Osteoblast (primary cell): ENCODE measurements around the gene MATN4. TPM values are rescaled to one million over a fixed set of nuclear protein-coding genes. Genes with fewer than 3 reads are reported as not detected.

Experiments
- DNase-seq: peaks from one replicate; pipeline ENCODE4 v3.0.0; 2011; ENCODE audit warnings: low spot score, mixed read lengths; ENCODE audit not compliant: insufficient read length; ENCODE audit errors: missing footprints
- H2AFZ ChIP-seq: 2 replicates; pipeline ENCODE4 v1.6.0; 2011; ENCODE audit warnings: mild to moderate bottlenecking, low read length
- H3K27ac ChIP-seq: 2 replicates; pipeline ENCODE4 v1.5.1; 2011; ENCODE audit warnings: mild to moderate bottlenecking, low read depth, low read length, moderate library complexity
- H3K27me3 ChIP-seq: 2 replicates; pipeline ENCODE4 v1.6.0; 2012; ENCODE audit warnings: mild to moderate bottlenecking, control low read depth, inconsistent platforms, low read length, moderate library complexity; ENCODE audit not compliant: insufficient read depth
- H3K36me3 ChIP-seq: 2 replicates; pipeline ENCODE4 v1.5.1; 2011; ENCODE audit warnings: mild to moderate bottlenecking, low read length, control low read depth, moderate library complexity; ENCODE audit not compliant: insufficient read depth
- H3K4me1 ChIP-seq: 2 replicates; pipeline ENCODE4 v1.5.1; 2011; ENCODE audit warnings: mild to moderate bottlenecking, low read length, control low read depth, moderate library complexity; ENCODE audit not compliant: insufficient read depth
- H3K4me2 ChIP-seq: 2 replicates; pipeline ENCODE4 v1.6.0; 2011; ENCODE audit warnings: mild to moderate bottlenecking, low read length; ENCODE audit not compliant: insufficient read depth
- H3K4me3 ChIP-seq: fragments of 200-600 bp; sonication (generic); 3 replicates; pipeline ENCODE4 v1.5.1; 2012; ENCODE audit warnings: mild to moderate bottlenecking, low read length, inconsistent platforms; ENCODE audit not compliant: insufficient read depth
- H3K79me2 ChIP-seq: 2 replicates; pipeline ENCODE4 v1.6.0; 2012; ENCODE audit warnings: mild to moderate bottlenecking, low read length, control low read depth, inconsistent platforms; ENCODE audit not compliant: insufficient read depth
- H3K9me3 ChIP-seq: 2 replicates; pipeline ENCODE4 v1.5.1; 2011; ENCODE audit warnings: low read depth, low read length, control low read depth
- H4K20me1 ChIP-seq: 2 replicates; pipeline ENCODE4 v1.6.0; 2012; ENCODE audit warnings: mild to moderate bottlenecking, low read length, control low read depth; ENCODE audit not compliant: insufficient read depth
- total RNA-seq: library from RNA; depleted of rRNA; stranded (reverse); fragments of >200 nt; gene quantifications from 2 replicates; pipeline ENCODE4 v1.2.3, GENCODE V29; 2012
- TF ChIP-seq, protein P1 (sequence below): IDR thresholded peaks from 2 replicates; pipeline ENCODE4 v1.5.1; 2011; ENCODE audit warnings: mild to moderate bottlenecking, low read depth, low read length, moderate library complexity; ENCODE audit errors: extremely low read depth

The MATN4 gene
- total RNA-seq, 1 donor, result under 0.01 TPM

DNA sequence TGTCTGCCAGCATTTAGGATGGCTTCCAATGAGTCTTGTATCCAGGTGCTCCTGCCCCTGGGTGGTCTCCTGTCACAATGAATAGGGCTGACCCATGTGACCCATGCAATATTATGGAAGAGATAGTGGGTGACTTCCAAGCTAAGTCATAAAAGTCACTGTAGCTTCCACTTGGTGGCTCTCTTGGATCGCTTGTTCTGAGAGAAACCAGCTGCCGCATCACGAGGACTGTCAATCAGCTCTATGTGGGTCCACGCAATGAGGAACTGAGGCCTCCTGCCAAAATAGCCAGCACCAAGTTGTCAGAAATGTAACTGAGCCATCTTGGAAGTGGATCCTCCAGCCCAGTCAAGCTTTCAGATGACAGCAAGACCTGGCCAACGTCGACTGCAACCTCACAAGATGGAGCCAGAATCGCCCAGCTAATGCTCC, 14.9 kb upstream of the MATN4 start:
- H3K79me2 ChIP-seq, result peaks cover 2% of the 10 kb centered on the region
- H3K27me3 ChIP-seq, result no peaks in the 10 kb centered on the region
- no peak overlapping the region for H3K4me2 ChIP-seq
- peaks cover 34% of the 10 kb centered on the region for H3K36me3 ChIP-seq
- TF ChIP-seq, protein P1, sequence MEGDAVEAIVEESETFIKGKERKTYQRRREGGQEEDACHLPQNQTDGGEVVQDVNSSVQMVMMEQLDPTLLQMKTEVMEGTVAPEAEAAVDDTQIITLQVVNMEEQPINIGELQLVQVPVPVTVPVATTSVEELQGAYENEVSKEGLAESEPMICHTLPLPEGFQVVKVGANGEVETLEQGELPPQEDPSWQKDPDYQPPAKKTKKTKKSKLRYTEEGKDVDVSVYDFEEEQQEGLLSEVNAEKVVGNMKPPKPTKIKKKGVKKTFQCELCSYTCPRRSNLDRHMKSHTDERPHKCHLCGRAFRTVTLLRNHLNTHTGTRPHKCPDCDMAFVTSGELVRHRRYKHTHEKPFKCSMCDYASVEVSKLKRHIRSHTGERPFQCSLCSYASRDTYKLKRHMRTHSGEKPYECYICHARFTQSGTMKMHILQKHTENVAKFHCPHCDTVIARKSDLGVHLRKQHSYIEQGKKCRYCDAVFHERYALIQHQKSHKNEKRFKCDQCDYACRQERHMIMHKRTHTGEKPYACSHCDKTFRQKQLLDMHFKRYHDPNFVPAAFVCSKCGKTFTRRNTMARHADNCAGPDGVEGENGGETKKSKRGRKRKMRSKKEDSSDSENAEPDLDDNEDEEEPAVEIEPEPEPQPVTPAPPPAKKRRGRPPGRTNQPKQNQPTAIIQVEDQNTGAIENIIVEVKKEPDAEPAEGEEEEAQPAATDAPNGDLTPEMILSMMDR, result peak; percentile 31
- H2AFZ ChIP-seq, result no peak overlapping the region
- peaks cover 23% of the 10 kb centered on the region for H4K20me1 ChIP-seq
- H3K4me1 ChIP-seq, result no peaks in the 10 kb centered on the region
- peak; percentile 73 for DNase-seq
- H3K27ac ChIP-seq, result no peak overlapping the region
- no peak overlapping the region for H3K4me3 ChIP-seq
- no peaks in the 10 kb centered on the region for H3K9me3 ChIP-seq

GRCh38 chr20:45320948-45321595, 13.0 kb upstream of the MATN4 start:
- Histone ChIP-seq H3K4me1 (no peaks in the 10 kb centered on the region), H3K4me2 (no peak overlapping the region), H4K20me1 (peaks cover 9% of the 10 kb centered on the region), H2AFZ (no peak overlapping the region), H3K27ac (no peak overlapping the region), H3K4me3 (no peak overlapping the region), H3K27me3 (peaks cover 9% of the 10 kb centered on the region), H3K79me2 (no peaks in the 10 kb centered on the region), H3K9me3 (no peaks in the 10 kb centered on the region), H3K36me3 (peaks cover 15% of the 10 kb centered on the region)
- TF ChIP-seq, protein P1, result no peak
- DNase-seq, result peak; percentile 32

DNA sequence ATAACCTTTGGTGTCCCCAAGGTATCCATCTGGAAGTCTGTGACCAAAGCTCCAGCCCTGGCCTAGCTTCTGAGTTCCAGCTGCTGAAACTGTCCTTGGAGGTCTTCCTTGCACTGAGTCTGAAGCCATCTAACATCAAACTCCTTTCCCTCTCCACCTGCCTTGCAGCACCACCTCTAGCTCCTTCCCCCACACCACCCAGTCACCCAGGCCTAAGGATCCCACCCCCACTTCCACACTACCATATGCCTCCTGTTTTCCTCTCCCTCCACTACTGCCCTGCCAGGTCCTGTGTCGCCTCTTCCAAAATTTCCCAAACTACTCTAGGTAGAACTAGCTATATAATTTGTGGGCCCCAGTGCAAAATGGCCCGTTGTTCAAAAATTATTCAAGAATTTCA, 10.8 kb upstream of the MATN4 start:
- H3K4me3 ChIP-seq, result no peak overlapping the region
- no peak overlapping the region for H3K4me2 ChIP-seq
- no peaks in the 10 kb centered on the region for H3K36me3 ChIP-seq
- H4K20me1 ChIP-seq, result peaks cover 3% of the 10 kb centered on the region
- H3K9me3 ChIP-seq, result no peaks in the 10 kb centered on the region
- peak; percentile 61 for DNase-seq
- H3K79me2 ChIP-seq, result no peaks in the 10 kb centered on the region
- H2AFZ ChIP-seq, result no peak overlapping the region
- TF ChIP-seq, protein P1, result no peak
- H3K27me3 ChIP-seq, result peaks cover 9% of the 10 kb centered on the region
- no peaks in the 10 kb centered on the region for H3K4me1 ChIP-seq
- H3K27ac ChIP-seq, result no peak overlapping the region

DNA sequence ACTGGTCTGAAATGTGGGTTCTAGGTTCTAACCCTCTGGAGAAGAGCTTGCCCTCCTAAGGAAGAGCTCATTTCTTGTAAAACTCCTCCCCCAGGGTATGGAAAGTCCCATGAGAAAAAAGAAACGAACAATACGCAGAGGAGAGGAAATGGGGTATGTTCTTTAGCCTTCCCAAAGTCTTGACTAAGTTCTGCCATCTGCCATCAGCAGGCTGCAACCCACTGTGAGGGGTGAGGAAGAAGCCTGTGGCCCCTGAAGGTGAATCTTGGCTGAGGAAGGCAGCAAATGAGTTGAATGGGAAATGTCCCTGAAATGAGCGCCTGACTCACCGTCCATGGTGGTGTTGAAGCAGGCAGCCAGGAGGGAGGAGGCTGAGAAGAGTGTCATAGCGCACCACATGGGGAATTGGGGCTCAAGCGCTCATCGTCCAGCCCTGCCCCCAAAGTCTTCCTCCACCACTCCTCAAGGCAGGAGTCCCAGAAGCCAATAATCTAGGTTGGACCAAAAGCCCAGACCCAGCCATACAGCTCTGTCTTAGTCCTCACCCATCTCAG, 10.4 kb upstream of the MATN4 start:
- no peak overlapping the region for H2AFZ ChIP-seq
- no peak overlapping the region for H3K27ac ChIP-seq
- H3K4me3 ChIP-seq, result no peak overlapping the region
- H3K27me3 ChIP-seq, result peaks cover 9% of the 10 kb centered on the region
- peaks cover 3% of the 10 kb centered on the region for H4K20me1 ChIP-seq
- H3K9me3 ChIP-seq, result no peaks in the 10 kb centered on the region
- no peaks in the 10 kb centered on the region for H3K36me3 ChIP-seq
- no peaks in the 10 kb centered on the region for H3K79me2 ChIP-seq
- H3K4me2 ChIP-seq, result no peak overlapping the region
- H3K4me1 ChIP-seq, result no peaks in the 10 kb centered on the region
- TF ChIP-seq, protein P1, result no peak
- DNase-seq, result peak; percentile 47
